Heart left ventricle (tissue), 16 donors: ENCODE measurements around the gene RGMA. TPM values are rescaled to one million over a fixed set of nuclear protein-coding genes. Genes with fewer than 3 reads are reported as not detected.

ENCODE experiments used
- ATAC-seq, 4 donors: fragments of 200-7000 bp; cut with Tn5 transposase; one replicate each; pipeline ENCODE4 v1.9.1; 2020 to 2022; ENCODE audit warnings: moderate library complexity in 4 of 4, mild to moderate bottlenecking in 3 of 4, moderate number of reproducible peaks in 1 of 4
- DNase-seq, 5 donors: peaks; one replicate each; pipeline ENCODE4 v3.0.0-alpha.2; 2020
- H3K27ac ChIP-seq, 12 donors: fragments of 200-600 bp; sonication (generic) in 4 of 12; one replicate each; pipeline versions ENCODE4 v1.5.0 to v1.8.0; 2016 to 2022; ENCODE audit warnings: mild to moderate bottlenecking in 2 of 12
- H3K27me3 ChIP-seq, 9 donors: fragments of 200-600 bp; sonication (generic) in 2 of 9; one replicate each; pipeline versions ENCODE4 v1.5.1 to v1.8.0; 2016 to 2022; ENCODE audit warnings: mild to moderate bottlenecking in 3 of 9
- H3K36me3 ChIP-seq, 9 donors: fragments of 200-600 bp; sonication (generic) in 2 of 9; one replicate each; pipeline versions ENCODE4 v1.5.0 to v1.8.0; 2018 to 2022; ENCODE audit warnings: mild to moderate bottlenecking in 2 of 9
- H3K4me1 ChIP-seq, 12 donors: fragments of 200-600 bp; sonication (generic) in 4 of 12; one replicate each; pipeline versions ENCODE4 v1.5.0 to v1.8.0; 2016 to 2022; ENCODE audit warnings: mild to moderate bottlenecking in 3 of 12
- H3K4me3 ChIP-seq, 12 donors: fragments of 200-600 bp; sonication (generic) in 4 of 12; one replicate each; pipeline versions ENCODE4 v1.5.0 to v1.8.0; 2017 to 2022; ENCODE audit warnings: mild to moderate bottlenecking in 9 of 12, moderate library complexity in 4 of 12
- H3K9me3 ChIP-seq, 12 donors: fragments of 200-600 bp; sonication (generic) in 4 of 12; one replicate each; pipeline versions ENCODE4 v1.5.0 to v1.8.0; 2016 to 2022; ENCODE audit warnings: mild to moderate bottlenecking in 1 of 12
- POLR2A ChIP-seq, 2 donors: fragments of 450-650 bp; IDR thresholded peaks; one replicate each; pipeline ENCODE4 v1.6.1; 2017; ENCODE audit warnings: antibody characterized with exemption in 2 of 2, mild to moderate bottlenecking in 2 of 2, moderate library complexity in 2 of 2
- WGBS, 4 donors: extraction: QIAGEN DNeasy Blood & Tissue Kit in 2 of 4; methylation state at CpG; one replicate each; pipeline versions ENCODE4 v1.1.5 to v1.1.7; 2013 to 2018; 5-methylcytosine and 5-hydroxymethylcytosine counted together
- intact Hi-C, 10 donors: fragments of 100-400 bp; cut with DNase I; formaldehyde crosslinking; loops; one replicate each; pipeline versions ENCODE4 v1.11.1 to v1.14.2; 2022
- polyA plus RNA-seq, 2 donors: library from polyadenylated mRNA; stranded (reverse); fragments of 200-250 nt; gene quantifications; one replicate each; pipeline ENCODE4 v1.2.3, GENCODE V29; 2013
- total RNA-seq, 9 donors: library from RNA; depleted of rRNA in 2 of 9; stranded (reverse); fragments of >200 nt in 2 of 9; fragmentation: NEBNext Ultra II Directional in 3 of 9; extraction: Animal tissue kit (Norgen Biotek cat#: 25700) in 3 of 9; gene quantifications; one replicate each; pipeline versions ENCODE4 v1.1.0 to v1.2.4, GENCODE V29; 2016 to 2023
- TF ChIP-seq, protein P1 (sequence below), 12 donors: fragments of 200-600 bp; sonication (generic) in 4 of 12; IDR thresholded peaks; one replicate each; pipeline versions ENCODE4 v1.5.0 to v1.8.0; 2018 to 2022; ENCODE audit warnings: antibody characterized with exemption in 12 of 12, mild to moderate bottlenecking in 5 of 12
- donor health status: ischemic (EF 13 %, LVEDD 7.1; RV severe dilation, severe dysfunction).
- donor health status: healthy with polysubstance abuse.
- donor health status: DM: no; HTN: yes; CAD: no.
- donor health status: DM: no; HTN: no; CAD: no.
- donor health status: ischemic (EF 25% LVEDD 6.9; RV normal size, moderate dysfunction).
- donor health status: ischemic (EF 25% LVEDD 5.7; RV mildly dilated, moderate dysfunction).
- donor health status: healthy.
- donor health status: DM: yes; HTN: yes; CAD: no.
- donor health status: ischemic (EF 35%, LVEDD 5.7; RV mildly dilated, moderate dysfunction).
- donor health status: nonischemic (EF 11% LVEDD 7.7; RV severe dilation, severe dysfunction).
- donor health status: DM: yes; HTN: yes; CAD: no.
- donor health status: PGD.
- donor health status: ischemic (EF 29% LVEDD 5.4; RV normal size, mild dysfunction).
- donor health status: nonischemic (EF 23%, LVEDD 6.1; RV moderate dilation, normal function).

Gene RGMA
- total and polyA plus RNA-seq, 11 donors, result 4.7 to 20.8 (median 14.8) TPM

DNA sequence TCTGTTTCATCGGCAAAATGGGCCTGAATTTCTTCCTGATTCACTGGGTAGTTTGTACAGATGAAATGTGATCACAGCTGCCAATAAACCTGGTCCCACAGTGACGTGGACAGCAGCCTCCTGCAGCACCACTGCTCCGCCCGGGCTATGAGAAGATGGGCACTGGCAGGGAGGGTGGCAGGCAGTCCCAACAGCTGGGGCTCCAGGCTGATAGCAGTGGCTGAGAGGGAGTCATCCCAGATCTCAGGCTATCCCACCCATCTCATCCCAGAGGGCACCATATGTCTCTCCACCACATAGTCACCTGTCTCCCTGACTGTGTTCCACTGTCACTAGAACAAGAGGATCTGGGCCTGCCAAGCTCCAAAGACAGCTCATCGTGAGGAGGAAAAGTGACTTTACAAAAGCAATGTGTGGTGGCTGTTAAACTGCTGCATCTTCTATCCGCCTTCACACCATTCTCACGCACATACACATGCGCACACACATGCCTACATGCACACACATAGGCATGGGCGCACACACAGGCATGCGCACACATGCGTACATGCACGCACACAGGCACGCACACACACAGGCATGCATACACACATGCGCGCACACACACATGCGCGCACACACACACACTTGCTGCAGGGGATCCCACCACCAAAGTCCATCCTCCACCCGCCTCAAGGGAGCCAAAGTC is 46.2 kb downstream of the RGMA start:
- Histone ChIP-seq H3K4me1 (peaks cover 0 to 5% (median 0%) of the 10 kb centered on the region in 12 donors), H3K27me3 (no peaks in the 10 kb centered on the region), H3K4me3 (no peak overlapping the region), H3K9me3 (peaks cover 0 to 14% (median 0%) of the 10 kb centered on the region in 12 donors), H3K36me3 (peaks cover 0 to 36% (median 12%) of the 10 kb centered on the region in 9 donors), H3K27ac (no peak overlapping the region)
- intact Hi-C loops, result loop anchor here in 1 of 10 donors (10.0 kb wide), 1 partner anchor 942 kb away; no protein-coding TSS in a partner anchor
- DNase-seq (peak in 2 of 5 donors; percentile 19 to 25), ATAC-seq (no peak)
- 83 to 91% (median 87%) methylated on average over 18 of the region's 18 CpGs for WGBS, 4 donors
- no peak for TF ChIP-seq POLR2A (IDR thresholded peaks at IDR 0.05)
- TF ChIP-seq, protein P1, sequence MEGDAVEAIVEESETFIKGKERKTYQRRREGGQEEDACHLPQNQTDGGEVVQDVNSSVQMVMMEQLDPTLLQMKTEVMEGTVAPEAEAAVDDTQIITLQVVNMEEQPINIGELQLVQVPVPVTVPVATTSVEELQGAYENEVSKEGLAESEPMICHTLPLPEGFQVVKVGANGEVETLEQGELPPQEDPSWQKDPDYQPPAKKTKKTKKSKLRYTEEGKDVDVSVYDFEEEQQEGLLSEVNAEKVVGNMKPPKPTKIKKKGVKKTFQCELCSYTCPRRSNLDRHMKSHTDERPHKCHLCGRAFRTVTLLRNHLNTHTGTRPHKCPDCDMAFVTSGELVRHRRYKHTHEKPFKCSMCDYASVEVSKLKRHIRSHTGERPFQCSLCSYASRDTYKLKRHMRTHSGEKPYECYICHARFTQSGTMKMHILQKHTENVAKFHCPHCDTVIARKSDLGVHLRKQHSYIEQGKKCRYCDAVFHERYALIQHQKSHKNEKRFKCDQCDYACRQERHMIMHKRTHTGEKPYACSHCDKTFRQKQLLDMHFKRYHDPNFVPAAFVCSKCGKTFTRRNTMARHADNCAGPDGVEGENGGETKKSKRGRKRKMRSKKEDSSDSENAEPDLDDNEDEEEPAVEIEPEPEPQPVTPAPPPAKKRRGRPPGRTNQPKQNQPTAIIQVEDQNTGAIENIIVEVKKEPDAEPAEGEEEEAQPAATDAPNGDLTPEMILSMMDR (IDR thresholded peaks at IDR 0.05), result no peak

DNA sequence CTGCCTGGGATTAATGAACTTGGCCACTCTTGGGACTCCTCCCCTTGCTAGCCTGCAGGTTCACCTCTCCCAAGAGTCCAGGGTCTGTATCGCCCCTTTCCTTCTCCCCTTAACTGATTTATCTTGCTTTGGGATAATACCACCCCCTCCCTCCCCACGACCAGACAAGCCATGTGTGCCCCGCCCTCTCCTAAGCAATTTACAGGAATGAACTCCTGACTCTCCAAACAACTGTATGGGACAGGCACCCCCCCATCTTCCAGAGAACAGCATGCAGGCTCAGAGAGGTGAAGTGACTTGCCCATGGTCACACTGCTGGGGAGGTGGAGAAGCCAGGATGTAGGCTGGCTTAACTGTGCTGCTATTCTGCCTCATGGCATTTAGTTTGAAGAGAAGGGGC is 46.8 kb downstream of the RGMA start:
- H3K4me1 ChIP-seq, result peaks cover 0 to 10% (median 2%) of the 10 kb centered on the region in 12 donors
- no peaks in the 10 kb centered on the region for H3K27me3 ChIP-seq
- peaks cover 0 to 34% (median 12%) of the 10 kb centered on the region in 9 donors for H3K36me3 ChIP-seq
- DNase-seq (peak in 2 of 5 donors; percentile 6 to 15), ATAC-seq (no peak)
- no peak overlapping the region for H3K4me3 ChIP-seq
- no peak overlapping the region for H3K27ac ChIP-seq
- intact Hi-C loops, result loop anchor here in 1 of 10 donors (10.0 kb wide), 1 partner anchor 943 kb away; no protein-coding TSS in a partner anchor
- 45 to 76% (median 65%) methylated on average over 3 of the region's 3 CpGs for WGBS, 4 donors
- peaks cover 0 to 14% (median 0%) of the 10 kb centered on the region in 12 donors for H3K9me3 ChIP-seq
- no peak for TF ChIP-seq POLR2A (IDR thresholded peaks at IDR 0.05)
- TF ChIP-seq, protein P1 (IDR thresholded peaks at IDR 0.05), result no peak

DNA sequence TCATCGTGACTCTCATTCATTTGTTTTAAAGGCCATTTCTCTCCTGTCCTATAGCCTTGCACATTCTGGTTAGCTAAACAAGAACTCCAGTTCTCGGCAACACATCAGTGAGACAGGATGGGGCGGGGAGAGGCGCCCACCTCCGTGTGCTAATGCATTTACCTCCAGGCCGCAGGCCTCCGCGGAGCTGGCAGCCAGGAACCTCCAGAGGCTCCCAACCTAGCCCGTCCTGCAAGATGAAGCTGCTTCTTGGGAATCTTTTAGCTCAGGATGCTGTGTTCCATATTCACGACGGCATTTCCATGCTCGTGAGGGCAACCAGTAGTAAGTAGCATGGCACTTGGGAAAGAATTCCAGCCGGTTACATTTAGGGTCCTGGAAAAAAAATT is 47.9 kb downstream of the RGMA start:
- intact Hi-C loops, result loop anchor here in 1 of 10 donors (10.0 kb wide), 1 partner anchor 944 kb away; no protein-coding TSS in a partner anchor
- peaks cover 0 to 23% (median 8%) of the 10 kb centered on the region in 9 donors for H3K36me3 ChIP-seq
- no peak overlapping the region for H3K27ac ChIP-seq
- H3K27me3 ChIP-seq, result no peaks in the 10 kb centered on the region
- H3K4me1 ChIP-seq, result peaks cover 0 to 21% (median 3%) of the 10 kb centered on the region in 12 donors
- H3K9me3 ChIP-seq, result peaks cover 0 to 6% (median 0%) of the 10 kb centered on the region in 12 donors
- 76 to 87% (median 81%) methylated on average over 13 of the region's 13 CpGs for WGBS, 4 donors
- DNase-seq, result peak in 2 of 5 donors; percentile 3 to 28
- no peak overlapping the region for H3K4me3 ChIP-seq
- ATAC-seq, result no peak
- TF ChIP-seq, protein P1 (IDR thresholded peaks at IDR 0.05), result no peak
- no peak for TF ChIP-seq POLR2A (IDR thresholded peaks at IDR 0.05)
